GM23338 (cell line): ENCODE measurements around the gene MAPRE3. TPM values are rescaled to one million over a fixed set of nuclear protein-coding genes. Genes with fewer than 3 reads are reported as not detected.

Source experiments
- ATAC-seq: fragments of 200-7000 bp; cut with Tn5 transposase; 3 replicates; pipeline ENCODE4 v1.9.1; 2020
- DNase-seq: peaks from one replicate; pipeline ENCODE4 v3.0.0-alpha.2; 2015; ENCODE audit warnings: low spot score
- H2AFZ ChIP-seq: fragments of 200-600 bp; sonication (generic); 2 replicates; pipeline ENCODE4 v1.8.0; 2016; ENCODE audit warnings: antibody characterized with exemption, mild to moderate bottlenecking, moderate library complexity
- H3F3A ChIP-seq: fragments of 200-600 bp; sonication (generic); replicated peaks from 2 replicates; pipeline ENCODE4 v1.8.0; 2017; ENCODE audit warnings: antibody characterized with exemption, mixed run types, low read depth
- H3K27ac ChIP-seq: fragments of 200-600 bp; sonication (generic); 2 replicates; pipeline ENCODE4 v1.6.1; 2016; ENCODE audit warnings: low read depth
- H3K27me3 ChIP-seq: fragments of 200-600 bp; sonication (generic); 2 replicates; pipeline ENCODE4 v1.8.0; 2016; ENCODE audit warnings: mild to moderate bottlenecking, mixed run types, moderate library complexity; ENCODE audit not compliant: insufficient read depth
- H3K36me3 ChIP-seq: fragments of 200-600 bp; sonication (generic); 2 replicates; pipeline ENCODE4 v1.8.0; 2016; ENCODE audit warnings: mild to moderate bottlenecking; ENCODE audit not compliant: insufficient read depth
- H3K4me1 ChIP-seq: fragments of 200-600 bp; sonication (generic); 2 replicates; pipeline ENCODE4 v1.8.0; 2016; ENCODE audit warnings: mild to moderate bottlenecking, moderate library complexity; ENCODE audit not compliant: insufficient read depth
- H3K4me2 ChIP-seq: fragments of 200-600 bp; sonication (generic); 2 replicates; pipeline ENCODE4 v1.7.1; 2017; ENCODE audit warnings: mixed run types
- H3K4me3 ChIP-seq: fragments of 200-600 bp; sonication (generic); 2 replicates; pipeline ENCODE4 v1.6.1; 2016; ENCODE audit warnings: mixed run types
- H3K79me2 ChIP-seq: fragments of 200-600 bp; sonication (generic); replicated peaks from 2 replicates; pipeline ENCODE4 v1.8.0; 2017; ENCODE audit warnings: mild to moderate bottlenecking; ENCODE audit not compliant: insufficient read depth
- H3K9me2 ChIP-seq: fragments of 200-600 bp; sonication (generic); 2 replicates; pipeline ENCODE4 v1.8.0; 2017; ENCODE audit not compliant: insufficient read depth
- H4K20me1 ChIP-seq: fragments of 200-600 bp; sonication (generic); replicated peaks from 2 replicates; pipeline ENCODE4 v1.8.0; 2017; ENCODE audit warnings: mild to moderate bottlenecking; ENCODE audit not compliant: insufficient read depth
- H3K27ac Mint-ChIP-seq: 2 replicates; pipeline ENCODE4 v1.8.0; 2020; ENCODE audit warnings: inconsistent platforms, mild to moderate bottlenecking, moderate library complexity, mixed read lengths
- H3K27me3 Mint-ChIP-seq: 3 replicates; pipeline ENCODE4 v1.8.0; 2022; ENCODE audit warnings: low read depth, mild to moderate bottlenecking, moderate library complexity, mixed read lengths, inconsistent platforms; ENCODE audit not compliant: insufficient read depth, poor library complexity
- H3K36me3 Mint-ChIP-seq: 3 replicates; pipeline ENCODE4 v1.8.0; 2021; ENCODE audit warnings: low read depth, mild to moderate bottlenecking, inconsistent platforms, moderate library complexity, mixed read lengths
- H3K4me1 Mint-ChIP-seq: 3 replicates; pipeline ENCODE4 v1.8.0; 2020; ENCODE audit warnings: mild to moderate bottlenecking, inconsistent platforms, mixed read lengths
- H3K4me3 Mint-ChIP-seq: 3 replicates; pipeline ENCODE4 v1.8.0; 2021; ENCODE audit warnings: moderate library complexity, mild to moderate bottlenecking, inconsistent platforms, mixed read lengths
- H3K9me3 Mint-ChIP-seq: 3 replicates; pipeline ENCODE4 v1.8.0; 2020; ENCODE audit warnings: moderate library complexity, mild to moderate bottlenecking, inconsistent platforms, mixed read lengths
- CREB1 ChIP-seq: fragments of 250-450 bp; sonication (Bioruptor Pico); IDR thresholded peaks from 2 replicates; pipeline ENCODE4 v1.5.0; 2020; ENCODE audit warnings: low read depth, mild to moderate bottlenecking, moderate library complexity
- EZH2 ChIP-seq: fragments of 200-600 bp; sonication (generic); IDR thresholded peaks from one replicate; pipeline ENCODE4 v1.8.0; 2017; ENCODE audit warnings: antibody characterized with exemption, mild to moderate bottlenecking, low read depth; ENCODE audit not compliant: unreplicated experiment
- EZH2phosphoT487 ChIP-seq: fragments of 200-600 bp; sonication (generic); IDR thresholded peaks from one replicate; pipeline ENCODE4 v1.8.1; 2018; ENCODE audit warnings: antibody characterized with exemption; ENCODE audit not compliant: unreplicated experiment
- NANOG ChIP-seq: IDR thresholded peaks from 2 replicates; pipeline ENCODE4 v1.6.1; 2016; ENCODE audit warnings: antibody characterized with exemption, borderline replicate concordance
- STAT1 ChIP-seq: IDR thresholded peaks from one replicate; pipeline ENCODE4 v1.6.1; 2016; ENCODE audit warnings: antibody characterized with exemption; ENCODE audit not compliant: unreplicated experiment
- polyA plus RNA-seq: library from polyadenylated mRNA; unstranded; fragments of >200 nt; fragmentation: Nextera tagmentation; extraction: Ambion mirVana; gene quantifications from 2 replicates; pipeline ENCODE4 v1.2.1, GENCODE V29; 2016
- total RNA-seq: library from RNA; depleted of rRNA; stranded (reverse); fragments of >200 nt; shearing (Covaris generic); gene quantifications from 2 replicates; pipeline ENCODE4 v1.2.3, GENCODE V29; 2014
- TF ChIP-seq, protein P1 (sequence below): fragments of 250-450 bp; sonication (Bioruptor Pico); IDR thresholded peaks from 2 replicates; pipeline ENCODE4 v1.5.0; 2020; ENCODE audit warnings: mild to moderate bottlenecking, moderate library complexity
- TF ChIP-seq, protein P2 (sequence below): IDR thresholded peaks from one replicate; pipeline ENCODE4 v1.6.1; 2018; ENCODE audit warnings: antibody characterized with exemption; ENCODE audit not compliant: unreplicated experiment
- TF ChIP-seq, protein P3 (sequence below), 2 experiments: fragments of 200-600 bp in 1 of 2; sonication (generic) in 1 of 2; conservative IDR thresholded peaks; 2 replicates each; pipeline versions ENCODE4 v1.5.1 to v1.6.1; 2016 to 2017; ENCODE audit warnings: antibody characterized with exemption in 2 of 2, low read depth in 2 of 2, mild to moderate bottlenecking in 2 of 2, moderate library complexity in 1 of 2
- TF ChIP-seq, protein P4 (sequence below): IDR thresholded peaks from 2 replicates; pipeline ENCODE4 v1.6.1; 2016; ENCODE audit warnings: antibody characterized with exemption

The MAPRE3 gene
- total and polyA plus RNA-seq, 2 experiments from 2014 or later: 3.3 to 4.5 TPM

DNA sequence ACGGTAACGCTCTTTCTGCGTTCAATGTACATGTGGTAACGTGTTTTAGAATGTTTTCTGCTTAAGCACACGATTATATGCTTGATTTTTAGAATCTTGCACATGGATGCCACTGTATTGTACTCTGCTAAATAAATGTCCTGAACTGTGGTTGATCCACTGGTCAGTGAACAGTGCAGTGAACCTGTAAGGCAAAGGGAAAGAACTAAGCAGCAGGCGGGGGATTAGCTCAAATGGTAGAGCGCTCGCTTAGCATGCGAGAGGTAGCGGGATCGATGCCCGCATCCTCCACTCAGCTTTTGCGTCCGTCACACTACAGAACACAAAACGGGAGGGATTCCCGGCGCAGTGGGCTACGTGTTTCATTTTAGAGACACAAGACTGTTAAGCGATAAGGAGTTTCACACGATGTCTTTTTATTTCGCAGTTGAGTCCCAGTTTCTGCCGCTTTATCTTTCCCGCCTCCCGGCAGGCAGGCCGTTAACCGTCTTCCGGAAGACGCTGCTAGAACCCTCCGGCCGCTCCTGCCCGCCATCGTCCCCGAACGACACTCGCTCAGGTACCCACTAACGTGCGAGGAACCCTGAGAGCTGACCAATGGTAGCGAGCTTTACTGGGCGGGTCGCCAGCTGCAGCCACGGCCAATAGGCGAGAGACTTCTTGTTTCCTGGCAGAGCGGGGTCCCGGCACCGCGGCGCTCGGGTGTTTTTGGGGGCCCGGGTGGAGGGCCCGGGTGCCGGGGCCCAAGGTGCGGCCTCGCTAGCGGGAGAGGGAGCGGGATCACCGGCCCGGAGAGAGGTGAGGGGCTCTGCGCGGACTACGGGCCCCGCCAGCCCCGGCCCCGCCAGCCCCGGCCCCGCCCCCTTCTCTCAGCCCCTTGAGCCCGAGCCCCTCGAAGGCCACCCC is 80.8 kb downstream of the MAPRE3 start, which contains the start of gene AGBL5 (continued):
- TF ChIP-seq, protein P1, sequence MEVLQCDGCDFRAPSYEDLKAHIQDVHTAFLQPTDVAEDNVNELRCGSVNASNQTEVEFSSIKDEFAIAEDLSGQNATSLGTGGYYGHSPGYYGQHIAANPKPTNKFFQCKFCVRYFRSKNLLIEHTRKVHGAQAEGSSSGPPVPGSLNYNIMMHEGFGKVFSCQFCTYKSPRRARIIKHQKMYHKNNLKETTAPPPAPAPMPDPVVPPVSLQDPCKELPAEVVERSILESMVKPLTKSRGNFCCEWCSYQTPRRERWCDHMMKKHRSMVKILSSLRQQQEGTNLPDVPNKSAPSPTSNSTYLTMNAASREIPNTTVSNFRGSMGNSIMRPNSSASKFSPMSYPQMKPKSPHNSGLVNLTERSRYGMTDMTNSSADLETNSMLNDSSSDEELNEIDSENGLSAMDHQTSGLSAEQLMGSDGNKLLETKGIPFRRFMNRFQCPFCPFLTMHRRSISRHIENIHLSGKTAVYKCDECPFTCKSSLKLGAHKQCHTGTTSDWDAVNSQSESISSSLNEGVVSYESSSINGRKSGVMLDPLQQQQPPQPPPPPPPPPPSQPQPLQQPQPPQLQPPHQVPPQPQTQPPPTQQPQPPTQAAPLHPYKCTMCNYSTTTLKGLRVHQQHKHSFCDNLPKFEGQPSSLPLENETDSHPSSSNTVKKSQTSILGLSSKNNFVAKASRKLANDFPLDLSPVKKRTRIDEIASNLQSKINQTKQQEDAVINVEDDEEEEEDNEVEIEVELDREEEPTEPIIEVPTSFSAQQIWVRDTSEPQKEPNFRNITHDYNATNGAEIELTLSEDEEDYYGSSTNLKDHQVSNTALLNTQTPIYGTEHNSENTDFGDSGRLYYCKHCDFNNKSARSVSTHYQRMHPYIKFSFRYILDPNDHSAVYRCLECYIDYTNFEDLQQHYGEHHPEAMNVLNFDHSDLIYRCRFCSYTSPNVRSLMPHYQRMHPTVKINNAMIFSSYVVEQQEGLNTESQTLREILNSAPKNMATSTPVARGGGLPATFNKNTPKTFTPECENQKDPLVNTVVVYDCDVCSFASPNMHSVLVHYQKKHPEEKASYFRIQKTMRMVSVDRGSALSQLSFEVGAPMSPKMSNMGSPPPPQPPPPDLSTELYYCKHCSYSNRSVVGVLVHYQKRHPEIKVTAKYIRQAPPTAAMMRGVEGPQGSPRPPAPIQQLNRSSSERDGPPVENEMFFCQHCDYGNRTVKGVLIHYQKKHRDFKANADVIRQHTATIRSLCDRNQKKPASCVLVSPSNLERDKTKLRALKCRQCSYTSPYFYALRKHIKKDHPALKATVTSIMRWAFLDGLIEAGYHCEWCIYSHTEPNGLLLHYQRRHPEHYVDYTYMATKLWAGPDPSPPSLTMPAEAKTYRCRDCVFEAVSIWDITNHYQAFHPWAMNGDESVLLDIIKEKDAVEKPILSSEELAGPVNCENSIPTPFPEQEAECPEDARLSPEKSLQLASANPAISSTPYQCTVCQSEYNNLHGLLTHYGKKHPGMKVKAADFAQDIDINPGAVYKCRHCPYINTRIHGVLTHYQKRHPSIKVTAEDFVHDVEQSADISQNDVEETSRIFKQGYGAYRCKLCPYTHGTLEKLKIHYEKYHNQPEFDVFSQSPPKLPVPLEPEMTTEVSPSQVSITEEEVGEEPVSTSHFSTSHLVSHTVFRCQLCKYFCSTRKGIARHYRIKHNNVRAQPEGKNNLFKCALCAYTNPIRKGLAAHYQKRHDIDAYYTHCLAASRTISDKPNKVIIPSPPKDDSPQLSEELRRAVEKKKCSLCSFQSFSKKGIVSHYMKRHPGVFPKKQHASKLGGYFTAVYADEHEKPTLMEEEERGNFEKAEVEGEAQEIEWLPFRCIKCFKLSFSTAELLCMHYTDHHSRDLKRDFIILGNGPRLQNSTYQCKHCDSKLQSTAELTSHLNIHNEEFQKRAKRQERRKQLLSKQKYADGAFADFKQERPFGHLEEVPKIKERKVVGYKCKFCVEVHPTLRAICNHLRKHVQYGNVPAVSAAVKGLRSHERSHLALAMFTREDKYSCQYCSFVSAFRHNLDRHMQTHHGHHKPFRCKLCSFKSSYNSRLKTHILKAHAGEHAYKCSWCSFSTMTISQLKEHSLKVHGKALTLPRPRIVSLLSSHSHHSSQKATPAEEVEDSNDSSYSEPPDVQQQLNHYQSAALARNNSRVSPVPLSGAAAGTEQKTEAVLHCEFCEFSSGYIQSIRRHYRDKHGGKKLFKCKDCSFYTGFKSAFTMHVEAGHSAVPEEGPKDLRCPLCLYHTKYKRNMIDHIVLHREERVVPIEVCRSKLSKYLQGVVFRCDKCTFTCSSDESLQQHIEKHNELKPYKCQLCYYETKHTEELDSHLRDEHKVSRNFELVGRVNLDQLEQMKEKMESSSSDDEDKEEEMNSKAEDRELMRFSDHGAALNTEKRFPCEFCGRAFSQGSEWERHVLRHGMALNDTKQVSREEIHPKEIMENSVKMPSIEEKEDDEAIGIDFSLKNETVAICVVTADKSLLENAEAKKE: no peak
- TF ChIP-seq EZH2: no peak

DNA sequence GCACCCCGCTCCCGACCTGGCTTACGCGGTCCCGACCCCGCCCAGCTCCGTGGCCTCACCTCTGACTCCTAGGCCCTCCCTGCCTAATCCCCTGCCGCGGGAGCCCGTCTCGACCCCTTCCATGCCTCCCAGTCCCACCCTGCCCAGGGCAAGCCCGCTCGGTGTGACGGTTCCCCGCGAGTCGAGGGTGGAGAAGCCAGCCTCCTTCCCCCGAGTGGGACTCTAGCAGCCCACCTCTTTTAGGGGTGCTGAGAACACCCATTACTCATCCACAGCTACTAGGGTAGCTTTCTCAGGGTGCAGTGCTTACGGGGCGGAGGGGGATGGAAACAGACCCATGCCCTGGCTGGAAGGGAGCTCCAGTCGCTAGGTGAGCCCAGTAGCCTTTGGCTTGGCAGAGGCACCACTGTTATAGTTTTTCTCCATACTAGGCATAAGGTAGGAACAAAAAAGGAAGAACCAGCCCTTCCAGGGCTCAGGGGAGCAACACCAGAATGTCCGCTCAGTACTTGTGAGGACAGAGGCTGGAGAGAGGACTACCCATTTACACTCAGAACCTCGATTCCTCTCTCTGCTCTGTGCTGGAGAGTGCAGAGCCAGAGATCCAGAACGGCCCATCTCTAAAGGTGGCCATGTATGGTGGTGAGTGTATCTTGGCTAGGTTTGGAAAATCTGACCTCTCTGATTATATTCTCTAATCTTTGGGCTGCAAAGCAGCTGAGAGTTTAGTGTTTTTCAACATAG is 81.6 kb downstream of the MAPRE3 start:
- no peaks in the 10 kb centered on the region for H3K27me3 ChIP-seq
- peaks cover 15% of the 10 kb centered on the region for H3K36me3 ChIP-seq
- Mint-ChIP-seq H3K27ac (peak overlapping the region; percentile 72; the same call in 1 of the 2 replicates), H3K4me1 (peaks cover 9% of the 10 kb centered on the region; the same call in 2 of the 3 replicates), H3K9me3 (peaks cover 12% of the 10 kb centered on the region), H3K4me3 (peak overlapping the region; percentile 95), H3K27me3 (peaks cover 23% of the 10 kb centered on the region), H3K36me3 (peaks cover 40% of the 10 kb centered on the region)
- peaks cover 11% of the 10 kb centered on the region for H3F3A ChIP-seq
- peak overlapping the region; percentile 99 for H3K4me3 ChIP-seq
- H3K4me1 ChIP-seq: peaks cover 6% of the 10 kb centered on the region; the same call in 1 of the 2 replicates
- no peaks in the 10 kb centered on the region for H3K9me2 ChIP-seq
- ATAC-seq: peak; percentile 48
- no peaks in the 10 kb centered on the region for H3K79me2 ChIP-seq
- H2AFZ ChIP-seq: peak overlapping the region; percentile 97
- H3K4me2 ChIP-seq: peak overlapping the region; percentile 85
- H3K27ac ChIP-seq: 0 out of 2 replicates have a peak overlapping the region, but pooled peaks have one; percentile 42
- no peaks in the 10 kb centered on the region for H4K20me1 ChIP-seq
- DNase-seq: peak; percentile 86
- TF ChIP-seq NANOG: no peak
- TF ChIP-seq, protein P2, sequence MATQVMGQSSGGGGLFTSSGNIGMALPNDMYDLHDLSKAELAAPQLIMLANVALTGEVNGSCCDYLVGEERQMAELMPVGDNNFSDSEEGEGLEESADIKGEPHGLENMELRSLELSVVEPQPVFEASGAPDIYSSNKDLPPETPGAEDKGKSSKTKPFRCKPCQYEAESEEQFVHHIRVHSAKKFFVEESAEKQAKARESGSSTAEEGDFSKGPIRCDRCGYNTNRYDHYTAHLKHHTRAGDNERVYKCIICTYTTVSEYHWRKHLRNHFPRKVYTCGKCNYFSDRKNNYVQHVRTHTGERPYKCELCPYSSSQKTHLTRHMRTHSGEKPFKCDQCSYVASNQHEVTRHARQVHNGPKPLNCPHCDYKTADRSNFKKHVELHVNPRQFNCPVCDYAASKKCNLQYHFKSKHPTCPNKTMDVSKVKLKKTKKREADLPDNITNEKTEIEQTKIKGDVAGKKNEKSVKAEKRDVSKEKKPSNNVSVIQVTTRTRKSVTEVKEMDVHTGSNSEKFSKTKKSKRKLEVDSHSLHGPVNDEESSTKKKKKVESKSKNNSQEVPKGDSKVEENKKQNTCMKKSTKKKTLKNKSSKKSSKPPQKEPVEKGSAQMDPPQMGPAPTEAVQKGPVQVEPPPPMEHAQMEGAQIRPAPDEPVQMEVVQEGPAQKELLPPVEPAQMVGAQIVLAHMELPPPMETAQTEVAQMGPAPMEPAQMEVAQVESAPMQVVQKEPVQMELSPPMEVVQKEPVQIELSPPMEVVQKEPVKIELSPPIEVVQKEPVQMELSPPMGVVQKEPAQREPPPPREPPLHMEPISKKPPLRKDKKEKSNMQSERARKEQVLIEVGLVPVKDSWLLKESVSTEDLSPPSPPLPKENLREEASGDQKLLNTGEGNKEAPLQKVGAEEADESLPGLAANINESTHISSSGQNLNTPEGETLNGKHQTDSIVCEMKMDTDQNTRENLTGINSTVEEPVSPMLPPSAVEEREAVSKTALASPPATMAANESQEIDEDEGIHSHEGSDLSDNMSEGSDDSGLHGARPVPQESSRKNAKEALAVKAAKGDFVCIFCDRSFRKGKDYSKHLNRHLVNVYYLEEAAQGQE: no peak
- TF ChIP-seq CREB1 (CRISPR knock-in tag): no peak
- TF ChIP-seq, protein P3, sequence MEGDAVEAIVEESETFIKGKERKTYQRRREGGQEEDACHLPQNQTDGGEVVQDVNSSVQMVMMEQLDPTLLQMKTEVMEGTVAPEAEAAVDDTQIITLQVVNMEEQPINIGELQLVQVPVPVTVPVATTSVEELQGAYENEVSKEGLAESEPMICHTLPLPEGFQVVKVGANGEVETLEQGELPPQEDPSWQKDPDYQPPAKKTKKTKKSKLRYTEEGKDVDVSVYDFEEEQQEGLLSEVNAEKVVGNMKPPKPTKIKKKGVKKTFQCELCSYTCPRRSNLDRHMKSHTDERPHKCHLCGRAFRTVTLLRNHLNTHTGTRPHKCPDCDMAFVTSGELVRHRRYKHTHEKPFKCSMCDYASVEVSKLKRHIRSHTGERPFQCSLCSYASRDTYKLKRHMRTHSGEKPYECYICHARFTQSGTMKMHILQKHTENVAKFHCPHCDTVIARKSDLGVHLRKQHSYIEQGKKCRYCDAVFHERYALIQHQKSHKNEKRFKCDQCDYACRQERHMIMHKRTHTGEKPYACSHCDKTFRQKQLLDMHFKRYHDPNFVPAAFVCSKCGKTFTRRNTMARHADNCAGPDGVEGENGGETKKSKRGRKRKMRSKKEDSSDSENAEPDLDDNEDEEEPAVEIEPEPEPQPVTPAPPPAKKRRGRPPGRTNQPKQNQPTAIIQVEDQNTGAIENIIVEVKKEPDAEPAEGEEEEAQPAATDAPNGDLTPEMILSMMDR (conservative IDR thresholded peaks at IDR 0.05; ENCODE audit: low read depth in 2 of 2): no peak
- TF ChIP-seq, protein P4, sequence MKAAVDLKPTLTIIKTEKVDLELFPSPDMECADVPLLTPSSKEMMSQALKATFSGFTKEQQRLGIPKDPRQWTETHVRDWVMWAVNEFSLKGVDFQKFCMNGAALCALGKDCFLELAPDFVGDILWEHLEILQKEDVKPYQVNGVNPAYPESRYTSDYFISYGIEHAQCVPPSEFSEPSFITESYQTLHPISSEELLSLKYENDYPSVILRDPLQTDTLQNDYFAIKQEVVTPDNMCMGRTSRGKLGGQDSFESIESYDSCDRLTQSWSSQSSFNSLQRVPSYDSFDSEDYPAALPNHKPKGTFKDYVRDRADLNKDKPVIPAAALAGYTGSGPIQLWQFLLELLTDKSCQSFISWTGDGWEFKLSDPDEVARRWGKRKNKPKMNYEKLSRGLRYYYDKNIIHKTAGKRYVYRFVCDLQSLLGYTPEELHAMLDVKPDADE: no peak
- TF ChIP-seq STAT1: no peak
- no peak for TF ChIP-seq EZH2phosphoT487
- no peak for TF ChIP-seq EZH2
